Adipose tissue (tissue), 3 donors: ENCODE data around the gene CMBL. TPM values are rescaled to one million over a fixed set of nuclear protein-coding genes. Genes with fewer than 3 reads are reported as not detected.
"Not testable (repeated sequence)": the region's sequence is repeated elsewhere in the genome, so short reads cannot be mapped to it uniquely, and the experiment has no call there.

ENCODE experiments used
- H3K27ac ChIP-seq: one replicate; pipeline ENCODE4 v1.5.1; 2013; ENCODE audit warnings: low read depth, low read length
- WGBS, 3 donors: extraction: QIAGEN DNeasy Blood & Tissue Kit; methylation state at CpG; one replicate each; pipeline ENCODE4 v1.1.7; 2013; 5-methylcytosine and 5-hydroxymethylcytosine counted together
- polyA plus RNA-seq, 3 donors: library from polyadenylated mRNA; stranded (reverse); fragments of 200-250 nt; gene quantifications; one replicate each; pipeline ENCODE4 v1.2.3, GENCODE V29; 2013
- donor health status: healthy with polysubstance abuse.
- donor health status: Bipolar disorder and iron deficiency.
- donor health status: healthy.

Gene CMBL
- 10 to 100 TPM; 14.3 to 28.5 (median 25.6) TPM for polyA plus RNA-seq

DNA sequence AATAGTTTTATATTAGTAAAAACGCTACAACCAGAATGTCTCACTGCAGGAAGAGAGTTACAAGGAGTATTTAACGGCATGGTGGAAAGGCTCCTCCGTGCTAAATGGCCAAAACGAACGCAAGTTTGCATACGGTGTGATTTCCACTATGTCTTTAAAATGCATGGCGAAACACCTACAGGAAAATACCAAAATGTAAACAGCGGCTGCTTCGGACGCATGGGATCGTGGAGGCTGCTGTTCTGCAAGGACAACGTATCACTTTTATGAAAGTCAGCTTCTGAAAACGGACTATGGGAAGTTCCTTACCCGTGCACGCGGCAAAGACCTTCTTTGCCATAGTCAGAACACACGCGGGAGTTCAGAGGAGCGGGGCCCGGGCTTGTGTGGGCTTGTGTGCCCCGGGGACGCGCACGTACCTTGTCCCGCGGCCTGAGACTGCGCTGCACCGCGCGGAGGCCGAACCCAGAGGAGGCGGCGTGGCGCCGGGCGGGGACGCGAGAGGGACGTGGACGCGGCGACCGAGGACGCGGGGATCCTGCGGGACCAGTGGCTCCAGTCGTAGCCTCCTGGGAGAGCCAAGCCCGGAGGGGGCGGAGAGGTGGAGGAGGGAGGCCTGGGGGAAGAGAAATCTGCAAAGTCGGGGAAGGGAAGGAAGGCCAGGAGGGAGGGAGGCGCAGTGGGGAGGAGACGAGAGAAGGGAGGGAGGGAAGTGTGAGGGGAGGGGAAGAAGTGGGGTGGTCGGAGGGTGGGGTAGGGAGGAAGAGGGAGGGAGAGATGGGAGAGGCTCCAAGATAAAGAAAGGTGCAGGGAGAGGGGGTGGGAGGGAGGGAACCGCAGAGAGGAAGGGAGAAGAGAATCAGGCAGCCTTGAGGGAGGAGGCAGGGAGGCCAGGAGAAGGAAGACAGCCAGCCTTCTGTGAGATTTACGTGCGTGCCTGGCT is at the start of gene CMBL:
Gene CMBL, minus strand, starts transcription at position 697 of the 943 bp plus-strand sequence. CDS start 17,140 bp downstream, outside the sequence.
- no peak within 1 kb of the TSS for H3K27ac ChIP-seq
- WGBS, 3 donors, result 1 to 3% (median 2%) methylated on average over 56 of the region's 56 CpGs

DNA sequence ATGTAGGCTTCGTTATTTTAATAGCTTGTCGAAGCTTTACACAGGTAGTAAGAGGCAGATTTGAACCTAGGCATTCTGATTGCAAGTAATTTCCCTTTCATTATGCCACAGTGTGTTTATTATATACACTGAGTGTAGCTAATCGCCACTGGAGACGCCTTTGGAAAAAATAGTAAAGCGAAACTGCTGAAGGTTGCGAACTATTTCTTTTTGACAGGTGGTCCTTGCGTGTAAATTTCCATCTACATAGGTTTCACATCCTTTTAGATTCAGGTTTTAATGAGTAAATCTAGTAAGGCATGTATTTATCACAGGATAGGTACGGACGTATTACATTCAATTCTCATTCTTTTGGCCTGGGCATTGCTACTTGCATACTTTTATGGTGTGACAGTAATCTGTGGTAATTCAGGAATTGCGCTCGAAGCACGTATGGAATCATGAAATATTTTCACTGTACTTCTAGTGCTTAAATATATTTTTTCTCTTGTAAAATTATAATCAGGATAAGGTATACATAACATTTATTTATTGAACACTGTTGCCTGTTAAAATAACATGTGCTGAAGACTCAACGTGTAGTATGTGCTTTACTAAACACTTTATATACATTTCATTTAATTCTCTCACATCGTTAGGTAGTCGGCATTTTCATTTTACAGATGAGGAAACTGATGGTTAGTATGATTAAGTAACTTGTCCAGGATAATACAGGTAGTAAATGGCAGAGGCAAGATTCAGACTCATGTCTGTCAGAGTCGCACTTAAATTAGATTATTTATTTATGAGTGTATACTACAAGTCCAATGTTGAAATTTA is 47.6 kb upstream of the CMBL start:
- H3K27ac ChIP-seq, result no peak overlapping the region
- 13 to 24% (median 23%) methylated on average over 16 of the region's 16 CpGs for WGBS, 3 donors

GRCh38 chr5:10354048-10354872 is 46.6 kb upstream of the CMBL start:
- peak overlapping the region; percentile 94 for H3K27ac ChIP-seq
- 0 to 2% (median 0%) methylated on average over 40 to 54 of the region's 54 CpGs for WGBS, 3 donors

GRCh38 chr5:10353241-10354047 is 45.7 kb upstream of the CMBL start, which contains the start of gene MARCHF6:
Gene MARCHF6, plus strand, starts transcription at chr5:10353695. Its CDS starts 204 bp downstream, at chr5:10353899.
- WGBS, 3 donors, result 0 to 1% (median 1%) methylated on average over 66 to 91 of the region's 92 CpGs

GRCh38 chr5:10352430-10353240 is 44.9 kb upstream of the CMBL start:
- peak overlapping the region; percentile 93 for H3K27ac ChIP-seq
- 14 to 26% (median 25%) methylated on average over 19 of the region's 19 CpGs for WGBS, 3 donors

More at GRCh38 chr5:10353241-10354047, 45.7 kb upstream of the CMBL start, which contains the start of gene MARCHF6:
- H3K27ac ChIP-seq, result peak within 1 kb of the TSS; percentile 94

DNA sequence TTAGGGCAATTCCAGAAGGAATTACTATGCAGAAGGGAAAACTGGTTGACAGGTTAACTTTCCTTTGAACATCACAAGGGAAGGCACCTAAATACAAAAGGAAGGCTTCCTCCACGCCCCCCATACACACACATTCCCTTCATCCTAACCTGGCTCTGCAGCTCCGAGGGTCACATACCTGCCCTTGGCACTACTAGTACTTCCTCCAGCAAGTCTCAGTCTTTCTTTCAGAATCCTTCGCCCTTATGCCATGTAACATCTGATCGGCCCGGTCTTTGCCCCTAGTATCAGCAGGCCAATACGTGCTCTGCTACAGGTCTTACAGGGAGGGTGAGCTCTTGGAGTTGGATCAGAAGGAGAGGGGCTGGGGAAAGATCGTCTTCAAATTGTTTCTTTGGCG is 44.2 kb upstream of the CMBL start:
- no peak overlapping the region for H3K27ac ChIP-seq
- 87 to 90% (median 90%) methylated on average over 8 of the region's 8 CpGs for WGBS, 3 donors

GRCh38 chr5:10351199-10351905 is 43.6 kb upstream of the CMBL start:
- 79 to 86% (median 83%) methylated on average over 6 of the region's 6 CpGs for WGBS, 3 donors

GRCh38 chr5:10348258-10348657 is 40.6 kb upstream of the CMBL start:
- WGBS, 3 donors, result 95 to 97% (median 97%) methylated on average over 2 of the region's 2 CpGs
- no peak overlapping the region for H3K27ac ChIP-seq

More at GRCh38 chr5:10351199-10351905, 43.6 kb upstream of the CMBL start:
- H3K27ac ChIP-seq, result no peak overlapping the region

DNA sequence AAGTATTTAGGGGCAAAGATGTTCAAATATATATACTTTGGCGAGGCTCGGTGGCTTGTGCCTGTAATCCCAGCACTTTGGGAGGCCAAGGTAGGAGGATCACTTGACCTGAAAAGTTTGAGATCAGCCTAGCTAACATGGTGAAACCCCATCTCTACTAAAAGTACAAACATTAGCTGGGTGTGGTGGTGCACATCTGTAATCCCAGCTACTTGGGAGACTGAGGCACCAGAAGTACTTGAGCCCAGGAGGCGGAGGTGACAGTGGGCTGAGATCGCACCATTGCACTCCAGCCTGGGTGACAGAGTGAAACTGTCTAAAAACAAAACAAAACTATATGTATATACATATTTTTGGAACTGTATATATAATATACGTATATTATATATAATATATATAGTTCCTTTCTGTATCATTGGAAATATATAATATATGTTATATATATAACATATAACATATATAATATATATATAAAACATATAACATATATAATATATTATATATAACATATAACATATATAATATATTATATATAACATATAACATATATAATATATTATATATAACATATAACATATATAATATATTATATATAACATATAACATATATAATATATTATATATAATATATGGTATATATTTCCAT is 36.9 kb upstream of the CMBL start:
- WGBS, 3 donors, result 98 to 99% (median 98%) methylated on average over 5 of the region's 5 CpGs

DNA sequence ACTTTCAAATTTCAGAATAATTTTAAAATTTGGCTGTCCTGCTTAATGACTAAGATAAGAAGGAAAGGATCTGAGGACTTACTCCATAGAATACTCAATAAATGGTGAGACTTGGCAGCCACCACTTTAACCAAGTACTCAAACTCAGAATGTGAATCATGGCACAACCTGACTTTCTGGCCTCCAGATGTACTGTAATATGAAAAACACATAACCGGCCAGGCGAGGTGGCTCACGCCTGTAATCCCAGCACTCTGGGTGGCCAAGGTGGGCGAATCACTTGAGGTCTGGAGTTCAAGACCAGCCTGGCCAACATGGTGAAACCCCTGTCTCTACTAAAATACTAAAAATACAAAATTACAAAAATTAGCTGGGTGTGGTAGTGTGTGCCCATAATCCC is 35.8 kb upstream of the CMBL start:
- WGBS, 3 donors, result 79 to 95% (median 88%) methylated on average over 4 of the region's 4 CpGs
- no peak overlapping the region for H3K27ac ChIP-seq

More for the DNA sequence above, 36.9 kb upstream of the CMBL start:
- H3K27ac ChIP-seq, result not testable (repeated sequence)

DNA sequence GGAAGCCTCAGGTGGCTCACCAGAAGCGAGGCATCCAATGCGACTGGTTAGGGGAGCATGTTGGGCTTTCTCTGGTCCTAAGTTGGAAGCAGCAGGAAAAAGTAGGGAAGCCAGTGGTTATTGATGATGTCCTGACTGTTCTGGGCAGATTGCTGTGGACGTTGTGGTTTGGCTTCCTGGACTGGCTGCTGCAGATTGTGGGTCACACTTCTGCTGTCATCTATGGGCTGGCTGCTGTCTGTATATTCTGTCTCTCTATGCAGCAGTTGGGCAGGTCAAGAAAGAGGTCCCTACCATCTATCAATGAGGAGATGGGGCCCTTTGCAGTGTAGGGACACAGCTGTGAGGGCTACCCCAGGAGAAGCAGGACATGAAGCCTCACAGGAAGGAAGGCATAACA is 32.3 kb upstream of the CMBL start:
- 71 to 86% (median 79%) methylated on average over 3 of the region's 3 CpGs for whole genome bisulfite sequencing, 3 donors
- no peak overlapping the region for H3K27ac ChIP-seq

- H3K27ac ChIP-seq, result no peak overlapping the region
- 74 to 79% (median 74%) methylated on average over 19 of the region's 19 CpGs for WGBS, 3 donors
Measured at GRCh38 chr5:10339058-10339811, 31.5 kb upstream of the CMBL start.

DNA sequence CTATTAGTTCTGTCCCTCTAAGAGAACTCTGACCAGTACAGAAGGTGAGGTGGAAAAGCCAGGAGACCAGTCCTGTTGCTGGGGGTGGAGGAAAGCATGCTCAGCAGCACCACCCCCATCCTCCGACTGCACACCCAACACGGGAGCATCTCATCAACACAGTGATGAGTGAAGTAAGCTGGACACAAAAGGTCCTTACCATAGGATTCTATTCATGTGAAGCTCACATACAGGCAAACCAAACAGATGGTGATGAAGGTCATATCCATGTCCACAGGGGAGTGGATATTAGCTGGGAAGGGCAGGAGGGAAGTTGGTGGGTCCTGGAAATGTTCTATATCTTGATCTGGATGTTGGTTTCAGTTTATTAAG is 31.0 kb upstream of the CMBL start:
- 89 to 96% (median 96%) methylated on average over 2 of the region's 2 CpGs for WGBS, 3 donors
- H3K27ac ChIP-seq, result no peak overlapping the region

DNA sequence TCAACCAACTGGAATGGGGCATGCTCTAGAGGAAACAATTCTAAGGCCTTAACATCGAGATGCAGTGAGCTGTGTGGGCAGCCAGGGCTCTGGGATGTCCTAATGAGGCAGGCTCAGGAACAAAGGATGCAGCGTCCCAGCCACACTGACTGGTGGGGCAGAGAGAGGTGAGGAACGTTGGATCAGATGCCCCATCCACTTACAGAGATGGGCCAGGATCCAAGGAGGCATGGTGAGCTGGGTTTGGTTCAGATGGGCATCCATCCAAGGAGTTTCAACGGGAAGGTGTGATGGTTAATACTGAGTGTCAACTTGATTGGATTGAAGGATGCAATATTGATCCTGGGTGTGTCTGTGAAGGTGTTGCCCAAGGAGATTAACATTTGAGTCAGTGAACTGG is 30.3 kb upstream of the CMBL start:
- WGBS, 3 donors, result 74 to 85% (median 85%) methylated on average over 4 of the region's 4 CpGs
- no peak overlapping the region for H3K27ac ChIP-seq

GRCh38 chr5:10337107-10337506 is 29.4 kb upstream of the CMBL start:
- H3K27ac ChIP-seq, result no peak overlapping the region
- WGBS, 3 donors, result 82 to 95% (median 93%) methylated on average over 4 of the region's 4 CpGs
